ENCODE results near the gene MINPP1.
"Not testable (repeated sequence)": the region's sequence is repeated elsewhere in the genome, so short reads cannot be mapped to it uniquely, and the experiment has no call there.

Gene MINPP1

DNA sequence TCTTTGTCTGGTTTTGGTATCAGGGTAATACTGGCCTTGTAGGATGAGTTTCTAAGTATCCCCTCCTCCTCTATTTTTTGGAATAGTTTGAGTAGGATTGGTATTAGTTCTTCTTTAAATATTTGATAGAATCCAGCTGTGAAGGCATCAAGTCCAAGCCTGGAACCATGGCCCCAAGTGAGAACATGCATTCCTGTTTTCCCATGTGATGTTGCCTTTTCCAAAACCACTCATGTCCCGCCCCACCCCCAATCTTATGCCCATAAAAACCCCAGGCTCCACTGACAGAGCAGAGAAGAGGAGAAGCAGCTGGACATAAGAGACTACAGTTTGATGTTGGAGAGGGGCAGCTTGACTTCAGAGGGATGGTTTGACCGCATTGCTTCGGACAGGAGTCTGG, 71.2 kb downstream of the MINPP1 start:
- no peak overlapping the region for H3K4me3 ChIP-seq (ENCODE audit: low read depth, low read length)
- no peak overlapping the region for H3K9ac ChIP-seq (ENCODE audit: low read length)
- 0 out of 2 replicates have a peak, but pooled peaks cover 3% of the 10 kb centered on the region for H3K9me3 ChIP-seq (ENCODE audit: control insufficient read depth, insufficient read depth, low read depth, low read length)
- no peaks in the 10 kb centered on the region for H3K27me3 ChIP-seq (ENCODE audit: control insufficient read depth, insufficient read depth, low read length)
- no peak overlapping the region for H3K27ac ChIP-seq (ENCODE audit: low read depth, low read length)
- no peaks in the 10 kb centered on the region for H3K36me3 ChIP-seq (ENCODE audit: control insufficient read depth, insufficient read depth, low read length)
- no peaks in the 10 kb centered on the region for H3K4me1 ChIP-seq (ENCODE audit: control insufficient read depth, insufficient read depth, low read length)

DNA sequence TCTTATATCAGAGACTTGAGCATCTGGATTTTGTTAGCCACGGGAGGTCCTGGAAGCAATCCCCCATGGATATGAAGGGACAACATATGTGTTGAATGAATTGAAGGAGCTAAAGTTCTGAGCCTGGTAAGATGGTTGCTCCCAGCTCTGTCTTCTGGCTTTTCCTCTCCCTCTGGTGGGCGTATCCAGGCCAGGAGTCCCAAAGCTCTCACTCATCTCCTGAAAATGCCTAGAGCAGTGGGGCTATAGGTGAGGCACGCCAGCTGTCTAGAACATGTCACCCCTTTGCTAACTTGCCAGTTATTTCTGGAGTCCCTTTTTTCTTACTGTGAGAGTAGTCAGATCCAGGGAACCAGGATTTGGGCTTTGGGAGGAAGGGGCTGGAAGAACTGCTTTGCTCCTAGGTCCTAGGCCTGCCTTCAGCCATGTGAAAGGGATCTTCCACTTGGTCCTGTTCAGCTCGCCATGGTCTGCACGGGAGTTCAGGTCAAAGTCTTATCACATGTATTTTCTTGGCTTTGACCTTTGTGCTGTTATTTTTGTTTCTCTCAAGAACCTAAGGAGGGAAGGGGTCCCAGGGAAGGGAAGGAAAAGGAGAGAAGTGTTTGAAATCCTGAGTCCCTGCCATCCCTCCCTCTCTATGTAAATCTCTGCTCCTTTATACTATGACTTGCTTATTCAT, 73.6 kb downstream of the MINPP1 start:
- H3K27ac ChIP-seq (ENCODE audit: low read depth, low read length), result no peak overlapping the region
- H3K9me3 ChIP-seq (ENCODE audit: control insufficient read depth, insufficient read depth, low read depth, low read length), result no peaks in the 10 kb centered on the region
- H3K9ac ChIP-seq (ENCODE audit: low read length), result no peak overlapping the region
- no peaks in the 10 kb centered on the region for H3K4me1 ChIP-seq (ENCODE audit: control insufficient read depth, insufficient read depth, low read length)
- H3K27me3 ChIP-seq (ENCODE audit: control insufficient read depth, insufficient read depth, low read length), result no peaks in the 10 kb centered on the region
- no peaks in the 10 kb centered on the region for H3K36me3 ChIP-seq (ENCODE audit: control insufficient read depth, insufficient read depth, low read length)
- H3K4me3 ChIP-seq (ENCODE audit: low read depth, low read length), result no peak overlapping the region

DNA sequence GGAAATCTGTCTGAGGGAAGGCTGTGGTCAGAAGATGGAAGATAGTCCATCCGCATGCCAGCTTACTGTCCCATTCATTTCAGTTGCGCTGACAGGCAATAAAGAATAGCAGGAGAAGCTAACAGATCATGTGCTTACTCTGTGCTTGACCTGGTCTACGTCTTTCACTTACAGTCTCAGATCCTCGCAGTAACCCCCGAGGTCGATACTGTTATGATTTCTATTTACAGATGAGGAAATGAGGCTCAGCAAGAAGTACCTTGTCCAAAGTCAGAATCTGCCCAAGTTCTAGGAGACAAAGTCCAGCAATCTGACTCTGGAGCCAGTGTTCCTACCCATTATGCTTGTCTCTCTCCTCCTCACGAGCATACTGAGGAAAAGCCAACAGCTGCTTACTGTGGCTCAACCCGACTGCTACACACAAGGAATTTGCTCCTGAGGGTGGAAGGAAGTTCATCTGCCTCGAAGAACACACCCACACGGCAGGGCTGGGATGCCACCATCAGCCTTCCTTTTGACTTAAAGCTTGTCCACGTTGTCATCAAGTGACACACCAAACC, 74.2 kb downstream of the MINPP1 start:
- Histone ChIP-seq H3K4me3 (ENCODE audit: low read depth, low read length) (no peak overlapping the region), H3K4me1 (ENCODE audit: control insufficient read depth, insufficient read depth, low read length) (no peaks in the 10 kb centered on the region), H3K27ac (ENCODE audit: low read depth, low read length) (no peak overlapping the region), H3K36me3 (ENCODE audit: control insufficient read depth, insufficient read depth, low read length) (no peaks in the 10 kb centered on the region), H3K9me3 (ENCODE audit: control insufficient read depth, insufficient read depth, low read depth, low read length) (no peaks in the 10 kb centered on the region), H3K9ac (ENCODE audit: low read length) (no peak overlapping the region), H3K27me3 (ENCODE audit: control insufficient read depth, insufficient read depth, low read length) (no peaks in the 10 kb centered on the region)

DNA sequence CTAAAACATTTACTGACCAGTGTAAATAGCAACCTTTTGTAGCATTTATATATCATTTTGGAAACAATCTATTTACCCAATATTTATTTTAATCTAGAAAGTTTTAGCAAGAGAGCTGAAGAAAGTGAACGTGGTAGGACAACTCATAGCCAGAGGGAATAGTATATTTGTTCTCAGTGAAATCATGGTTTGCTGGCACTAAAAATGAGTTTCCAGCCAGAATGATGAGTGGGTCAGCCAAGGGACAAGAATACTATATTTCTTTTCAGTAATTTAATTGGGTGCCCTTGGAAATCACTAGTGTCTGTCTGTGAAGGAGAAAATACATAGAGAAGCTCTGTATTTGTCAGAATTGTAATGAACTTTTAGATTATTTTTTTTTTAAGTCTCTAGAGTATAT, 74.9 kb downstream of the MINPP1 start:
- Histone ChIP-seq H3K27me3 (ENCODE audit: control insufficient read depth, insufficient read depth, low read length) (no peaks in the 10 kb centered on the region), H3K9me3 (ENCODE audit: control insufficient read depth, insufficient read depth, low read depth, low read length) (no peaks in the 10 kb centered on the region), H3K4me3 (ENCODE audit: low read depth, low read length) (no peak overlapping the region), H3K4me1 (ENCODE audit: control insufficient read depth, insufficient read depth, low read length) (no peaks in the 10 kb centered on the region), H3K9ac (ENCODE audit: low read length) (no peak overlapping the region), H3K36me3 (ENCODE audit: control insufficient read depth, insufficient read depth, low read length) (no peaks in the 10 kb centered on the region), H3K27ac (ENCODE audit: low read depth, low read length) (no peak overlapping the region)

- no peak overlapping the region for H3K27ac ChIP-seq (ENCODE audit: low read depth, low read length)
Observed at GRCh38 chr10:87580016-87580415, 75.3 kb downstream of the MINPP1 start.

GRCh38 chr10:87585565-87586514, 81.1 kb downstream of the MINPP1 start:
- Histone ChIP-seq H3K9ac (ENCODE audit: low read length) (no peak overlapping the region), H3K36me3 (ENCODE audit: control insufficient read depth, insufficient read depth, low read length) (no peaks in the 10 kb centered on the region), H3K4me1 (ENCODE audit: control insufficient read depth, insufficient read depth, low read length) (no peaks in the 10 kb centered on the region), H3K27ac (ENCODE audit: low read depth, low read length) (no peak overlapping the region), H3K9me3 (ENCODE audit: control insufficient read depth, insufficient read depth, low read depth, low read length) (no peaks in the 10 kb centered on the region), H3K27me3 (ENCODE audit: control insufficient read depth, insufficient read depth, low read length) (no peaks in the 10 kb centered on the region), H3K4me3 (ENCODE audit: low read depth, low read length) (no peak overlapping the region)

More at GRCh38 chr10:87580016-87580415, 75.3 kb downstream of the MINPP1 start:
- Histone ChIP-seq H3K4me3 (ENCODE audit: low read depth, low read length) (no peak overlapping the region), H3K36me3 (ENCODE audit: control insufficient read depth, insufficient read depth, low read length) (no peaks in the 10 kb centered on the region), H3K27me3 (ENCODE audit: control insufficient read depth, insufficient read depth, low read length) (no peaks in the 10 kb centered on the region), H3K9ac (ENCODE audit: low read length) (no peak overlapping the region), H3K4me1 (ENCODE audit: control insufficient read depth, insufficient read depth, low read length) (no peaks in the 10 kb centered on the region), H3K9me3 (ENCODE audit: control insufficient read depth, insufficient read depth, low read depth, low read length) (no peaks in the 10 kb centered on the region)

GRCh38 chr10:87589645-87590051, 85.0 kb downstream of the MINPP1 start:
- Histone ChIP-seq H3K27ac (ENCODE audit: low read depth, low read length) (no peak overlapping the region), H3K9me3 (ENCODE audit: control insufficient read depth, insufficient read depth, low read depth, low read length) (no peaks in the 10 kb centered on the region), H3K27me3 (ENCODE audit: control insufficient read depth, insufficient read depth, low read length) (no peaks in the 10 kb centered on the region), H3K4me1 (ENCODE audit: control insufficient read depth, insufficient read depth, low read length) (no peaks in the 10 kb centered on the region), H3K9ac (ENCODE audit: low read length) (no peak overlapping the region), H3K4me3 (ENCODE audit: low read depth, low read length) (no peak overlapping the region), H3K36me3 (ENCODE audit: control insufficient read depth, insufficient read depth, low read length) (no peaks in the 10 kb centered on the region)

GRCh38 chr10:87590705-87591588, 86.3 kb downstream of the MINPP1 start:
- Histone ChIP-seq H3K27ac (ENCODE audit: low read depth, low read length) (no peak overlapping the region), H3K36me3 (ENCODE audit: control insufficient read depth, insufficient read depth, low read length) (no peaks in the 10 kb centered on the region), H3K4me3 (ENCODE audit: low read depth, low read length) (no peak overlapping the region), H3K4me1 (ENCODE audit: control insufficient read depth, insufficient read depth, low read length) (no peaks in the 10 kb centered on the region), H3K27me3 (ENCODE audit: control insufficient read depth, insufficient read depth, low read length) (no peaks in the 10 kb centered on the region), H3K9me3 (ENCODE audit: control insufficient read depth, insufficient read depth, low read depth, low read length) (no peaks in the 10 kb centered on the region), H3K9ac (ENCODE audit: low read length) (no peak overlapping the region)

GRCh38 chr10:87591589-87591886, 86.8 kb downstream of the MINPP1 start:
- no peaks in the 10 kb centered on the region; the same call in 1 of the 2 replicates for H3K4me1 ChIP-seq (ENCODE audit: control insufficient read depth, insufficient read depth, low read length)
- H3K27ac ChIP-seq (ENCODE audit: low read depth, low read length), result no peak overlapping the region

GRCh38 chr10:87592920-87593319, 88.2 kb downstream of the MINPP1 start:
- not testable (repeated sequence) for H3K36me3 ChIP-seq (ENCODE audit: control insufficient read depth, insufficient read depth, low read length); H3K9me3 ChIP-seq (ENCODE audit: control insufficient read depth, insufficient read depth, low read depth, low read length); H3K4me3 ChIP-seq (ENCODE audit: low read depth, low read length); H3K27me3 ChIP-seq (ENCODE audit: control insufficient read depth, insufficient read depth, low read length); H3K9ac ChIP-seq (ENCODE audit: low read length); H3K4me1 ChIP-seq (ENCODE audit: control insufficient read depth, insufficient read depth, low read length); H3K27ac ChIP-seq (ENCODE audit: low read depth, low read length)

More at GRCh38 chr10:87591589-87591886, 86.8 kb downstream of the MINPP1 start:
- Histone ChIP-seq H3K4me3 (ENCODE audit: low read depth, low read length) (no peak overlapping the region), H3K27me3 (ENCODE audit: control insufficient read depth, insufficient read depth, low read length) (no peaks in the 10 kb centered on the region), H3K36me3 (ENCODE audit: control insufficient read depth, insufficient read depth, low read length) (no peaks in the 10 kb centered on the region), H3K9ac (ENCODE audit: low read length) (no peak overlapping the region), H3K9me3 (ENCODE audit: control insufficient read depth, insufficient read depth, low read depth, low read length) (no peaks in the 10 kb centered on the region)
